Measurements from ENCODE around the gene DKC1.

DNA sequence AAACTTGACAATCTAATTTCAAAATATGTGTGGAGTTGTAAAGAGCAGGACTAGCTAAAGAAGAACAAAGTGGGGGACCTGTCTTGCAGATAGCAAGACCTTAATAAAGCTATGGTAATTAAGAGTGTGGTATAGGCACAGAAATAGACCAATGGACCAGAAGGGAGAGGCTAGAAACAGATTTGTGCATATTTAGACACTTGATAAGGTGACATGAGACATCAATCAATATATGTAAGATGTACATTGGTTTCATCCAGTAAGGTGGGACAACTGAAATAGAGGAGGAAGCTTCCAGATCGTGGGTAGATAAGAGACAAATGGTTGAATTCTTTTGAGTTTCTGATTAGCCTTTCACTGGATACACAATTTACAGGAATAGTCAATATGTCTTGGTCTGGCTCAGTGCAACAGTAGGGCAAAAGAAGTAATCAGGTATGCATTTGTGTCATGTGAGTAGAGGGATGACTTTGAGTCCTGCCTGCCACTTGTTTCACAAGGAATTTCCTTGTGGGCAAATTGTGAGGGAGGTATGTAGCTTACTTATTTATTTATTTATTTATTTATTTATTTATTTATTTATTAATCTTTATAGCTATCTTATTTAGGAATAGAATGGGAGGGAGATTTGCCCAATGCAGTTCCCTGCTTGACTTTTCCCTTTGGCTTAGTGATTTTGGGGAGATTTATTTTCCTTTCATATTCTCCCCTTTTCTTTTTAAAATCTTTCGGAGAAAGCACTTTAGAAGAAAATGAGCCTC, 49.9 kb downstream of the DKC1 start:
- TF ChIP-seq CTCF (IDR thresholded peaks at IDR 0.05; ENCODE audit: poor library complexity) (no peak), EZH2 (IDR thresholded peaks at IDR 0.05; ENCODE audit: borderline replicate concordance) (no peak), EZH2phosphoT487 (IDR thresholded peaks at IDR 0.05; ENCODE audit: low read depth, severe bottlenecking, unreplicated experiment) (no peak)

All from hepatocyte (in vitro differentiated cells).